SK-N-SH treated with all-trans-retinoic acid at 6 μM for 48 hours (cell line): Measurements from ENCODE around the gene RRP1.

Source experiments
- CSDC2 ChIP-seq: fragments of 250-450 bp; sonication (Bioruptor Pico); IDR thresholded peaks from 2 replicates; pipeline ENCODE4 v1.5.0; 2020; ENCODE audit warnings: mild to moderate bottlenecking, moderate library complexity
- PATZ1 ChIP-seq: fragments of 250-450 bp; sonication (Bioruptor Pico); IDR thresholded peaks from 2 replicates; pipeline ENCODE4 v1.8.0; 2020; ENCODE audit warnings: mild to moderate bottlenecking, moderate library complexity, borderline replicate concordance
- PPARA ChIP-seq: fragments of 250-450 bp; sonication (Bioruptor Pico); IDR thresholded peaks from 2 replicates; pipeline ENCODE4 v1.5.0; 2020; ENCODE audit warnings: mild to moderate bottlenecking, borderline replicate concordance
- ZFP30 ChIP-seq: fragments of 450-650 bp; formaldehyde crosslinking; IDR thresholded peaks from 2 replicates; pipeline ENCODE4 v1.5.0; 2022; ENCODE audit warnings: mild to moderate bottlenecking, moderate library complexity

- TF ChIP-seq PPARA (CRISPR knock-in tag) (no peak), ZFP30 (CRISPR knock-in tag) (no peak), PATZ1 (CRISPR knock-in tag) (no peak), CSDC2 (CRISPR knock-in tag) (no peak)
Observed at GRCh38 chr21:43814215-43815106, 25.1 kb downstream of the RRP1 start.
